HG02970 (cell line): ENCODE results near the gene DAZAP2.
"Not testable (repeated sequence)": the region's sequence is repeated elsewhere in the genome, so short reads cannot be mapped to it uniquely, and the experiment has no call there.

Experiments
- ATAC-seq: cut with Tn5 transposase; IDR thresholded peaks from one replicate; pipeline ENCODE4 v1.9.1; 2021; ENCODE audit warnings: mild to moderate bottlenecking, moderate library complexity, moderate number of reproducible peaks; ENCODE audit not compliant: unreplicated experiment, low FRiP score

DAZAP2 gene

DNA sequence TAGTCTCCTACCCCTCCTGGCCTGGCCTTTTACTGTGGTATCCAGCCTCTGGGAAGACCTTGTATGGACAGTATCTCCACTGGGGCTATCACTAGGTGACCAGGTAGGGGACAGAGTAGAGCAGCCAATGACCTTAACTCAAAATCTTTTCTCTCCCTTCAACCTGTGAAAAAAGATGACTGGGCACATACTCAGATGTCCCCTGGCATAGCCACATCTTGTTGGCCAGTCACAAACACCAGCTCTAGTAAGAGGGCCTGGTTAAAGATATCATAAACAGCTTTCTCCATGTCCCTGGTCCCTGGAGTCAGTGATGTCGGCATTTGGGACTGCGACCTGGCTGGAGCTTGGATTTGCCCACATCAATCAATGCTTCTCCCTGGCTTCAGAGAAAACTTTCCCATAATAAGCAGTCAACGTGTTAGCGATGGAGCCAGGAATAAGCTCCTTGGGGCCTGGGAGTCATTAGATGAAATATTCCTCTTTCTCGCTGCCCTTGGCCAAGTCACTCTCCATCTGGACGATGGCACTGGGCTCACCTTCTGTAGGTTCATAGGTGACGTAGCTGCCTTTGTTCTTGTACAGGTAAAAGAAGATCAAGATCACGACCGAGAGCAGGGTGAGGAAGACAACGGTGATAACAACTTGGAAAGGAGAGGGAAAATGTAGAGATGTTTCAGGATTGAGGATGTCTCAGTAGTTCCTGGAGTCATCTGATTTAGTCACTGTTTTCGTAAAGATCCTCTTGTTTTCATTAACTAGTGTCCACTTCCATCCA lies 7.0 kb downstream of the DAZAP2 start:
- no peak for ATAC-seq

GRCh38 chr12:51246254-51246853 lies 7.7 kb downstream of the DAZAP2 start:
- ATAC-seq = no peak

DNA sequence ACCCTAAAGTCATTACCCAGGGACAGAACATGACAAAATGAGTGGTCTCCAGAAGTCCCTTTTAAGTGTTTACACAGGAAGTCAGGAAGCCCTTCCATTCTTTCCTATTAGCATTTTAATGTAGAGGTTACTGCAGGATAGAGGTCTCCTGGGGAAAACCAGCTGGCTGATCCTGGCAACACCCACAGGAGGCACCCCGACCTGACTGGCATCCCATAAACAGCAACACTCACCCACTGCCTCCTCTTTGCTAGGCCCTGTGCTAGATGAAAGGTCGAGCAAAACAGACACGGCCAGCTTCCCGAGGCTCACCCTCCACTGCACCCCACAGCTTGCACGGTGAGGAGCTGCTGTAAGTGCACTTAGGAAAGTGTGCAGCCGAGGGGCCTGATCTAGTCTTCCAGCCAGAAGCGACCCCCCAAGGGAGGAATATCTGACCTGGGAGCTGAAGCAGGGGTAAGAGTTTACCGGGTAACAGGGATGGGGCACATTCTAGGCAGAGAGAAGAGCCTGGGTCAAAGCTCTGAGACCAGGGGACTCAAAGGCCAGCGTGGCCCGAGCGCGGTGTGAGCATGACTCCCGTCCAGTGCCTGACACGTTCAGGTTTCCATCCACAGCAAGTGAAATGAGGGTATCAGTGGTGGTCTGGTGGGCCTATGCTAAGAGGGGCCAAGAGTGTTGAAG lies 9.0 kb downstream of the DAZAP2 start:
- no peak for ATAC-seq

DNA sequence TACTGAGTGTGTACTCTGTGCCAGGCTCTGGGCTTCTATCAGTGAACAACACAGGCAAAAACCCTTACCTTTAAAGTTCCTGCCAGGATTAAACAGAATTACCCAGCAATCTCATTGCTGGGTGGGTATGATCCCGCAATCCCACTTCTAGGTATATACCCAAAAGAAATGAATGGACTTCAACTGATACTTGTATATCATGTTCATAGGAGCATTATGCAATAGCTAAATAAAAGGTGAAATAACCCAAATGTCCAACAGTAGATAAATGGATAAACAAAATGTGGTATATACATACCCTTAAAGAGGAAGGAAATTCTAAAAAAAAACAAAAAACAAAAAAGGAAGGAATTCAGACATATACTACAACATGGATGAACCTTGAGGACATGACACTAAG lies 14.7 kb downstream of the DAZAP2 start:
- ATAC-seq = no peak

DNA sequence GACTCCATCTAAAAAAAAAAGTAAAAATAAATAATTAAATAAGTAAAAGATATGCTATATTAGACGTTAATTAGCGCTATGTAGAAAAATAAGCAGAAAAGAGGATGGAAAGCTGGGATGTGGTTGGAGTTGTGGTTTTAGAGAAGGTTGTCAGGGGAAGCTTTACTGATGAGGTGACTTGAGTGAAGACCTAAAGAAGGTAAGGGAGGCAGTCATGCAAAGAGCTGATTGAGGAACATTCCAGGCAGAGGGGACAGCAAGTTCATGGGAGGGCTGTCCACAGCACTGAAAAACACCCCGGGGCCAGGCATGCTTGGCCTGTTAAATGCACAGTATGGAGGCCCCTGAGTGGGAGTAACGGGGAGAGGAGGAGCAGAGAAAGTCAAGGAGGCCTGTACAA lies 15.9 kb downstream of the DAZAP2 start:
- ATAC-seq = no peak

- ATAC-seq = not testable (repeated sequence)
Measured at GRCh38 chr12:51259600-51259999, 21.0 kb downstream of the DAZAP2 start.

DNA sequence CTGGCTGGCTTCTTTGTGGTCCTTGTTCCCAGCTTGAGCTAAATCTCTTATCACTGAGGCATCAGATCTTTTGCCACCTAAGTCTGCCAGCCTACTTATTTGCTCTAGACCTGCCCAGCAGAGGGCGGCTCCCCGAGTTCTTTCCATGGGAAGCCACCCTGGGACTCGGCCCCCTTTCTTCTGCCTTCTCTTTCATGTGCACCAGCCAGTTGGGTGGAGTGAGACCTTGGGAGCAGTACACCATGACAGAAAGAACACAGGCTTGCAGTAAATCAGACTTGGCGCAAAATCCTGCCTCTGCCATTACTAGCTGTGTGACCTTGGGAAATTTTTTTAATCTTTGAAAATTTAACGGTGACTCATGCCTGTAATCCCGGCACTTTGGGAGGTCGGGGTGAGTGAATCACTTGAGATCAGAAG lies 24.1 kb downstream of the DAZAP2 start:
- ATAC-seq = no peak

- ATAC-seq = no peak
Measured at GRCh38 chr12:51263341-51263740, 24.7 kb downstream of the DAZAP2 start.

DNA sequence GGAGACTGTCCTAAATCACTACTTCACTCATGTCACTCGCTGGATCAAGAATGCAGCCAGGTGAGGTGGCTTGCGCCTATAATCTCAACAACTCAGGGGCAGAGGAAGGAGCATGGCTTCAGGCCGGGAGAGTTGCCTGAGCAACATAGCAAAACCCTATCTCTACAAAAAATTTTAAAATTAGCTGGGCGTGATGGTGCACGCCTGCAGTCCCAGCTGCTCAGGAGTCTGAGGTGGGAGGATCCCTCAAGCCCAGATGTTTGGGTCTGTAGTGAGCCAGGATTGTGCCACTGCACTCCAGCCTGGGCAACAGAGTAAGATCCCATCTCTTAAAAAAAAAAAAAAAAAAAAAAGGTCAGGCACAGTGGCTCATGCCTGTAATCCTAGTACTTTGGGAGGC lies 25.7 kb downstream of the DAZAP2 start:
- ATAC-seq = no peak

- ATAC-seq = no peak
Measured at GRCh38 chr12:51265024-51265423, 26.4 kb downstream of the DAZAP2 start.

- ATAC-seq = peak; percentile 36
Measured at GRCh38 chr12:51269174-51270066, 30.8 kb downstream of the DAZAP2 start.

DNA sequence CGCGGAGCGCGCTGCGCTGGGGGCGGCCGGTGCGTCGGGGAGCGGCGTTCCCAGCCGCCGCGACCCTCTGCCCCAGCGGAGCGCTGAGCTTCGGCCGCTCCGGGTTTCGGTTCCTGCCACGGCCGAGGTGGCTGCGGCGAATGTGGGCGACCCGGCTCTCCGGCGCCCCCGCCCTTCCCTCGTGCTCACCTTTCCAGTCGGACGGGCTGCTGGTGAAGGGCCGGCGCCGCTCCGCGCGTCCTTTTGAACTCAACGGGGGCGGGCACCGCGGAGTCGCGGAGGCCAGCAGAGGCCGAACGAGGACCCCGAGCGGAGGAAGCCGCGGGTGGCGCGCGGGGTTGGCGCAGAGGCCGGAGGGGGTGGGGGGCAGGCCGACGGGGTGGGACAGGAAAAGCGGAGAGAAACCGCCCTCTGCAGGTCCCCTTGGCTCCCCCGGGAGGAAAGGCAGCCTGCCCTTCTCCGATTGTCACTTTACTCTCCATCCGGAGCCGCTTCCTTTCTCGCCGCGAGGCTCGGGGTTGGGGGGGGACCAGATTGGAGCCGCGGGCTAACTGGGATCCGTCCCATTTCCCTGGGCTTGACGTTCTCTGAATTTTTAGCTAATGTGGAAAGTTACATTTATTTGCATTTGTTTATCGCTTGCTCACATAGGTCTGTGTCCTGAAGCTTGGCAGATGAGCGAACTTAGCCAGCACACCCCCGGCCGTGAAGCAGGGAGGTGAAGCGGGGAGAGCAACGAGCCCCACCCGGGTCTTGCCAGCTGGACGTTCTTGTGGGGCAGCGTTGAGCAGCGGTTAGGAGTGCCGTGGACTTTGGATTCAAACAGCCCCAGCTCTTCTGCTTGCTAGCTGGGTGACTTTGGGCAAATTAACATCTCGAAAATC lies 31.7 kb downstream of the DAZAP2 start, which contains the start of gene SMAGP:
TSS of gene SMAGP (minus strand) at position 349 of the 884 bp plus-strand sequence. CDS start 1,137 bp downstream, outside the sequence.
- peak; percentile 55 for ATAC-seq

- ATAC-seq = no peak
Measured at GRCh38 chr12:51270951-51271518, 32.4 kb downstream of the DAZAP2 start.

DNA sequence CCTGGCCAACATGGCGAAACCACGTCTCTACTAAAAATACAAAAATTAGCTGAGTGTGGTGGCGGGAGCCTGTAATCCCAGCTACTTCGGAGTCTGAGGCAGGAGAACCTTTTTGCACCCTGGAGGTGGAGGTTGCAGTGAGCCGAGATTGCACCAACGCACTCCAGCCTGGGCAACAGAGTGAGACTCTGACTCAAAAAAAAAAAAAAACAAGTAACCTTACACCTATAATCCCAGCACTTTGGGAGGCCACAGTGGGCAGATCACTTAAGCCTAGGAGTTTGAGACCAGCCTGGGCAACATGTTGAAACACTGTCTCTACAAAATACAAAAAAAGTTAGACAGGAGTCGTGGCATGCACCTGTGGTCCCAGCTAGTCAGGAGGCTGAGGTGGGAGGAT lies 34.2 kb downstream of the DAZAP2 start:
- ATAC-seq = not testable (repeated sequence)

DNA sequence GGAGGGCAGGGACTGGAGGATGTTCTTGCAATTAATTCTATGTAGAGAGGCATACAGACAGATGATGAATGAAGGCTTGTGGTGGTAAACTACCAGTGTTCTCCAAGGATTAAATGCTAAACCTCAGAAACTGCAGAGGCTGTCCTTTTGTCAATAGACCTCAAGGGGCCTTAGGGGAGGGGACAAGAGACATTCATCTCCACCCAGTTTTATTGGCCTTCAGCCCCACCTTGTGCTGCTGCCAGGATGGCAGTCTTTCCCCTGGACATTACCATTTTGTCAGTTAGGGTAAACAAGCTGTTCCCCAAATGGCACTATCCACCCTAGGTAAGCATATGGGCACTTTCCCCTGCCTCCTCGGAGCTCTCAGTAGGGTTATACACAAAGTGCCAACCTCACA lies 36.5 kb downstream of the DAZAP2 start:
- ATAC-seq = no peak

- ATAC-seq = no peak
Measured at GRCh38 chr12:51281202-51281924, 42.7 kb downstream of the DAZAP2 start.

DNA sequence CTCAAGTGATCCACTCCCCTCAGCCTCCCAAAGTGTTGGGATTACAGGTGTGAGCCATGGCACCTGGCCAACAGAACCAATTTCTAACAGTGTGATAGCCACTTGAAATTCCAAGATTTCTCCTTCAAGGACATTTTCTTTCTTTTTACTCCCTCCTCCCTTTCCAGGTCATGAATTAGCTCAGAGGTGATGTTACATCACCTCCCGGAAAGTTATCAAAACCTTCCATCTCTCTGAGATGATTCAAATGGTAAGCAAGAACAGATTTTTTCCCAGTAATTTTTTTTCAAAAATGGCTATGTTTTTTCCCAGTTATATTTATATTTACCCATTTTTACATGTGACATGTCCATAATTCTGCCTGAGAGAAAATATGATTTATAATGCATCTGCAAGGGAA lies 47.2 kb downstream of the DAZAP2 start:
- ATAC-seq = no peak
